GM06990 (cell line): ENCODE measurements around the gene ZNF394.

Experiments used
- DNase-seq: peaks from one replicate; pipeline ENCODE4 v3.0.0-alpha.2; 2011; ENCODE audit not compliant: insufficient read length; ENCODE audit errors: extremely low read depth
- H3K27me3 ChIP-seq: replicated peaks from 2 replicates; pipeline ENCODE4 v1.6.0; 2011; ENCODE audit warnings: low read length; ENCODE audit not compliant: control insufficient read depth, insufficient read depth
- H3K36me3 ChIP-seq: 2 replicates; pipeline ENCODE4 v1.5.1; 2011; ENCODE audit warnings: low read length; ENCODE audit not compliant: control insufficient read depth, insufficient read depth
- H3K4me3 ChIP-seq: replicated peaks from 2 replicates; pipeline ENCODE4 v1.5.1; 2011; ENCODE audit warnings: low read depth, mild to moderate bottlenecking, control low read depth, low read length
- CTCF ChIP-seq: IDR thresholded peaks from 2 replicates; pipeline ENCODE4 v1.5.1; 2011; ENCODE audit warnings: low read length, control low read depth, mild to moderate bottlenecking, inconsistent platforms; ENCODE audit not compliant: insufficient read depth, poor library complexity, severe bottlenecking

Gene ZNF394

GRCh38 chr7:99453105-99453504, 47.0 kb downstream of the ZNF394 start:
- DNase-seq, result no peak
- Histone ChIP-seq H3K36me3 (peaks cover 61% of the 10 kb centered on the region), H3K4me3 (no peak overlapping the region), H3K27me3 (no peaks in the 10 kb centered on the region)
- no peak for TF ChIP-seq CTCF

- Histone ChIP-seq H3K27me3 (no peaks in the 10 kb centered on the region), H3K36me3 (peaks cover 65% of the 10 kb centered on the region), H3K4me3 (no peak overlapping the region)
- DNase-seq, result no peak
- no peak for TF ChIP-seq CTCF
Measured at GRCh38 chr7:99452541-99452940, 47.5 kb downstream of the ZNF394 start.

GRCh38 chr7:99451936-99452335, 48.1 kb downstream of the ZNF394 start:
- peaks cover 61% of the 10 kb centered on the region for H3K36me3 ChIP-seq
- no peak overlapping the region for H3K4me3 ChIP-seq
- DNase-seq, result no peak
- H3K27me3 ChIP-seq, result no peaks in the 10 kb centered on the region
- no peak for TF ChIP-seq CTCF

GRCh38 chr7:99449326-99449725, 50.8 kb downstream of the ZNF394 start:
- no peak for TF ChIP-seq CTCF
- DNase-seq, result no peak
- H3K4me3 ChIP-seq, result no peak overlapping the region
- no peaks in the 10 kb centered on the region for H3K27me3 ChIP-seq
- peaks cover 50% of the 10 kb centered on the region for H3K36me3 ChIP-seq

- H3K36me3 ChIP-seq, result peaks cover 47% of the 10 kb centered on the region
Measured at GRCh38 chr7:99448855-99449254, 51.2 kb downstream of the ZNF394 start.

More at GRCh38 chr7:99448855-99449254, 51.2 kb downstream of the ZNF394 start:
- no peak for TF ChIP-seq CTCF
- Histone ChIP-seq H3K4me3 (no peak overlapping the region), H3K27me3 (no peaks in the 10 kb centered on the region)
- DNase-seq, result no peak
